Ectodermal cell (in vitro differentiated cells): ENCODE results near the gene MYH9.

Experiments used
- H3K27ac ChIP-seq: 2 replicates; pipeline ENCODE4 v1.7.0; 2013; ENCODE audit warnings: mild to moderate bottlenecking, low read depth, low read length; ENCODE audit not compliant: insufficient read depth, poor library complexity, severe bottlenecking
- H3K27me3 ChIP-seq: 2 replicates; pipeline ENCODE4 v1.7.0; 2013; ENCODE audit warnings: mild to moderate bottlenecking, low read length; ENCODE audit not compliant: insufficient read depth, control insufficient read depth, poor library complexity, severe bottlenecking
- H3K36me3 ChIP-seq: one replicate; pipeline ENCODE4 v1.7.0; 2013; ENCODE audit warnings: low read length; ENCODE audit not compliant: control insufficient read depth, insufficient read depth
- H3K4me1 ChIP-seq: one replicate; pipeline ENCODE4 v1.7.0; 2013; ENCODE audit warnings: low read length; ENCODE audit not compliant: control insufficient read depth, insufficient read depth
- H3K4me3 ChIP-seq: 2 replicates; pipeline ENCODE4 v1.7.0; 2013; ENCODE audit warnings: low read depth, low read length, control low read depth; ENCODE audit not compliant: insufficient read depth
- H3K9me3 ChIP-seq: 2 replicates; pipeline ENCODE4 v1.7.0; 2013; ENCODE audit warnings: mild to moderate bottlenecking, low read length, moderate library complexity; ENCODE audit not compliant: control insufficient read depth
- WGBS, 2 experiments: methylation state at CpG; one replicate each; pipeline ENCODE4 v1.1.7; 2013; ENCODE audit warnings: missing lambda C conversion rate in 2 of 2; 5-methylcytosine and 5-hydroxymethylcytosine counted together

The MYH9 gene

DNA sequence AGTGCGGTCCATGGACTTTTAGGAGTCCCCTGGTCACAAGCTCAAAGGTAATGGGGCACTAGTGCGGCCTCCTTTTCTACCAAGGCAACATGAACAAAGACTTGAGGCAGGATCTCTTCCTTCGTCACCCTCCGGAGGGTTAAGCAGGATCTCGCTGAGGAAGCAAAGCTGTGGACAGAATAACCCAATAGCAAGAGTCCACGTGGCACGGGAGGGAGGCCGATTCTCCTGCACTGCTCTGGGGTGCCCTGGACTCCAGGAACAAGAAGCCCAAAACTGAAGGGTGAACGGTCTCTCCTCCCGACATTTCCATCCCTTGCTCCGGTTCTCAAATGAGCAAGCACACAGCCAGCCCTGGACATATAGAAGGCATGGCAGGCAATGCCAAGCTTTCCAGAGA, 20.7 kb downstream of the MYH9 start:
- 92 to 93% methylated on average over 11 of the region's 11 CpGs for WGBS, 2 experiments
- no peaks in the 10 kb centered on the region for H3K9me3 ChIP-seq
- no peaks in the 10 kb centered on the region for H3K27me3 ChIP-seq
- no peaks in the 10 kb centered on the region for H3K36me3 ChIP-seq
- H3K4me3 ChIP-seq, result no peak overlapping the region
- no peak overlapping the region for H3K27ac ChIP-seq
- peaks cover 77% of the 10 kb centered on the region for H3K4me1 ChIP-seq

DNA sequence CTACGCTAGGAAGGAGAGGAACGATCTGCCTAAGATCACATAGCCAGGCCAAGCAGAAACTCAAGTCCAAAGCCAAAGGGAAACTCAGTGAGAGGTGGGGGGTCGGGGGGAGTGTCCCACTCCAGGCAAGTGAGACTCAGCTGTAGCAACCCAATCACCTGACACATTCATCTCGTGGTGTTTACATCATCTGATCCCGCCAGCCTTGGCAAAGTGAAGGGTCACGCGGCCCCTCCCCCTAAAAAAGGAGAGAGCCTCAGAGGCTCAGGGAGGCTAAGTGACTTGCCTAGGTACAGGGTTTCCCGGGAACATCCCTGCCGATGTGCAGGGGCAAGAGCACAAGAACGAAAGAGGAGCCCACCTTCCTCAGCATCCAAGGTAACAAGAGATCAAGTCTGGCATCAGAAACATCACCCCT, 21.5 kb downstream of the MYH9 start:
- Histone ChIP-seq H3K4me3 (no peak overlapping the region), H3K4me1 (peaks cover 83% of the 10 kb centered on the region)
- 75 to 76% methylated on average over 10 of the region's 10 CpGs for WGBS, 2 experiments

DNA sequence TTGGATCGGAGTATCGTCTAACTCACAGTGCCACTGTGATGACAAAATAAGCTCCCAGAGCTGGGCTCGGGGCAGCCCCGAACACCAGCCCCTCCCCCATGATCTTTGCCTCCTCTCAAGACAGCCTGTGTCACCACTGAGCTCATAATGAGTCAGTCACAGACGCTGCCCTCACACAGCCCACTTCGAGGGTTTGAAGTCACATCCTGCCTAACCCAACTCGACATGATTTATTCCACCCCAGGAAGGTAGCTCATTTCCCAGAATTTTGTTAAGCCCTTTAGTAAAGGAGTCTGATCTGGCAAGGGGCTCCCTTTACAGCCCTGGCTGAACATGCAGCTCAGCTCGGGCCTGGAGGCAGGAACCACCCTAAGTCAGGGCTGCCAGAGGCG, 22.8 kb downstream of the MYH9 start:
- 71 to 73% methylated on average over 8 to 9 of the region's 9 CpGs for WGBS, 2 experiments
- Histone ChIP-seq H3K9me3 (no peaks in the 10 kb centered on the region), H3K27ac (no peak overlapping the region), H3K27me3 (no peaks in the 10 kb centered on the region), H3K4me3 (no peak overlapping the region), H3K4me1 (peaks cover 80% of the 10 kb centered on the region), H3K36me3 (no peaks in the 10 kb centered on the region)

More for the DNA sequence above, 21.5 kb downstream of the MYH9 start:
- no peak overlapping the region for H3K27ac ChIP-seq
- no peaks in the 10 kb centered on the region for H3K27me3 ChIP-seq
- H3K9me3 ChIP-seq, result no peaks in the 10 kb centered on the region
- H3K36me3 ChIP-seq, result no peaks in the 10 kb centered on the region

DNA sequence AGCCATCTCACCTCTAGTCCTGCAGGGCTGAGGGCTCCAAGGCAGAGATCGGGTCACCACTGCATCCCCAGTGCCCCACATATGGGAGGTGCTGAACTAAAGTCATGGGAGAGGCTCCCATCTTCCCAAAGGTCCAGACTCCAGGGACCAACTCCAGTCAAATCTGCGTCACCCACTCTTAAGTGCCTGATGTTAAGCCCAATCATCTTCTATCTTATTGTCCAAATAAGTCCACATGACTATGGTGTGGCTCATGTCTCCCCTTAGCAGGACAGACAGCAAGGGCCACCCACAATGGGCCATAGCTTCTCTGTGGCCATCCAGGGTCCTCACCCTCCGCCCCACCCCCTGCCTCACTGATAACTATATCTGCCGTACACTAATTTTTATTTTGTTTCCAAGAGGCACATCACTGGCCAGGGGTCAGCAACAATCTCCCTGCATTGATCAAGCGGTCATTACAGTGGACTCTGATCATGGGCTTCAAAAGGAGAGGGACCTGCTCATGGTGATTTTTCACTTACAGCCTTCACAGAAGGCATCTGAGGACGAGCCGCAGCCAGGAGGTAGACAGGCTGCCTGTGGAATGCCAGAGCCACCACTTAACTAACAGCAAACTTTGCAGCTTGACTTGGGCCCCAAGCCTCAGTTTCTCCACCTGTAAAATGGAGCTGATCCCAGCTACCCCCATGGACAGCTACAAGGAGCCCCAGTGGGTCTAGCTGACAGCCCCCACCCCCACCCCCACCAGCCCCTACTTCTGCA, 23.3 kb downstream of the MYH9 start:
- Histone ChIP-seq H3K27me3 (no peaks in the 10 kb centered on the region), H3K4me3 (no peak overlapping the region), H3K27ac (no peak overlapping the region), H3K9me3 (no peaks in the 10 kb centered on the region), H3K36me3 (no peaks in the 10 kb centered on the region), H3K4me1 (peaks cover 74% of the 10 kb centered on the region)
- WGBS, 2 experiments, result 91 to 92% methylated on average over 7 of the region's 7 CpGs

DNA sequence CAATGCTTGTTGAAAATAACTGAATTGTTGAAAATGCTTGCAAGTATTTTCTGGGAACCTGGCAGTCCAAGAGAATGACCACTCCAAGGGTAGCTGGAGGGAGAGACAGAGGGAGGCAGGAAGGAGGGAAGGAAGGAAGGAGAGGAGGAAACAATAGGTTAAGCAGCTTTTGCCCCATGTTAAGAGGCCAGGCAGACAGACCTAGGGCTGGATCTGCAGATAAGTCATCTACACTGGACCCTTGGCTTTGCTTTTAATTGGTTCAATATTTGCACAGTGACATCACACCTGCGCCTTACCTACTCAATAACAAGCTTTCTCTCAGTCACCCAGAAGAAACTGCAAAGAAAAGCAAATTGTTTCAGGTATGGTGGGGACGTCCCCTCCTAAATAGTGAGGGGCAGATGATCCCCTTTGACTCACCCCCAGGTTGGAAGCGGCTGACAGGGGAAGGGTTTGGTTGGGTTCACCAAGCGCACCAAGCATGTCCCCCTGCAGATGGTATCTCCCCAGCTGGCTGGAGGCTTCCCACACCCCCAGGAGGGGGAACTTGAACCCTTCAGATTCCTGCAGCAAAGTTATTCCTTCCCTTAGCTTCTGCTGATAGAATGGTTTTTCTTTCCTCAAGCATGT, 24.3 kb downstream of the MYH9 start:
- Histone ChIP-seq H3K9me3 (no peaks in the 10 kb centered on the region), H3K27me3 (no peaks in the 10 kb centered on the region), H3K4me3 (no peak overlapping the region), H3K4me1 (peaks cover 73% of the 10 kb centered on the region), H3K36me3 (no peaks in the 10 kb centered on the region), H3K27ac (no peak overlapping the region)
- WGBS, 2 experiments, result 86 to 97% methylated on average over 4 of the region's 4 CpGs

DNA sequence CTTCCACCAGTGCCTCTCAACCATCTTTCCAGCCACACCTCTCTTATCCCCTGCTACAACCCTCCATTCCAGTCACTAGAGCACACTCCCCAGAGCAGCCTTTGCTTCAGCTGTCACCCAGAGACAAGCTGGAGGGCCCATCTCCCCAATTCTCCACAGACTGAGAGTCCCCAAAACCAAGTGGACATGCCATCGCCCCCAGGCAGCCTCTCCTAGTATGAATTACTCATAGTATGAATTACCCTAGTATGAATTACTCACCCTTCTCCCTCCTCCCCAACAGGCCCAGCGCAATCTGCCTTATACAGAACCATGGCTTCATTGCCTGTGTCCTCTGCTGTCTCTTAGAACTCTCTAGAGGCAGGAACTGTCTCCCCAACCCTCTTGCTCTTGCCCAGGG, 24.8 kb downstream of the MYH9 start:
- H3K36me3 ChIP-seq, result no peaks in the 10 kb centered on the region

DNA sequence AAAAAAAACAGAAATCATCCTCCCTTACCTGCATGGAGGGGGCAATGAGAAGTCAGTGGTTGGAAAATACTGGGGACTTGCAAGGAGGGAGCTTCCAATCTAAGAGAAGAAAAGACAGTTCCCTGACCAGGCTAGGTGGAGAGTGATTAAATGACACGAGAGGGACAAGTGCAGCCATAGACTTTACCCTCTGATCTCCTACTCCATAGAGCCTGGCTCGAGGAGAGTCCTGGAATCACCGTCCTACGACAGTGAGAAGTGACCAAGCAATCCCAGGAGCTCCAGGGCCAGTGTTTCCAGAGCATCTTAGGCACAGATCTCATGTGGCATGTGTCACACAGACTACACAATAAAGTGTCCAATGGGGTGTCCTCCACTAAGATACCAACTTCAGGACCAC, 25.7 kb downstream of the MYH9 start:
- H3K27me3 ChIP-seq, result no peaks in the 10 kb centered on the region
- WGBS, 2 experiments, result 93 to 95% methylated on average over 4 of the region's 4 CpGs
- no peaks in the 10 kb centered on the region for H3K36me3 ChIP-seq
- peak overlapping the region; percentile 16 for H3K27ac ChIP-seq
- peaks cover 59% of the 10 kb centered on the region for H3K4me1 ChIP-seq
- H3K4me3 ChIP-seq, result no peak overlapping the region
- no peaks in the 10 kb centered on the region for H3K9me3 ChIP-seq

More for the DNA sequence above, 24.8 kb downstream of the MYH9 start:
- H3K27ac ChIP-seq, result peak overlapping the region; percentile 16
- H3K4me1 ChIP-seq, result peaks cover 67% of the 10 kb centered on the region
- H3K9me3 ChIP-seq, result no peaks in the 10 kb centered on the region
- H3K27me3 ChIP-seq, result no peaks in the 10 kb centered on the region
- H3K4me3 ChIP-seq, result no peak overlapping the region
- WGBS, 2 experiments, result 94 to 95% methylated on average over 1 to 2 of the region's 2 CpGs

DNA sequence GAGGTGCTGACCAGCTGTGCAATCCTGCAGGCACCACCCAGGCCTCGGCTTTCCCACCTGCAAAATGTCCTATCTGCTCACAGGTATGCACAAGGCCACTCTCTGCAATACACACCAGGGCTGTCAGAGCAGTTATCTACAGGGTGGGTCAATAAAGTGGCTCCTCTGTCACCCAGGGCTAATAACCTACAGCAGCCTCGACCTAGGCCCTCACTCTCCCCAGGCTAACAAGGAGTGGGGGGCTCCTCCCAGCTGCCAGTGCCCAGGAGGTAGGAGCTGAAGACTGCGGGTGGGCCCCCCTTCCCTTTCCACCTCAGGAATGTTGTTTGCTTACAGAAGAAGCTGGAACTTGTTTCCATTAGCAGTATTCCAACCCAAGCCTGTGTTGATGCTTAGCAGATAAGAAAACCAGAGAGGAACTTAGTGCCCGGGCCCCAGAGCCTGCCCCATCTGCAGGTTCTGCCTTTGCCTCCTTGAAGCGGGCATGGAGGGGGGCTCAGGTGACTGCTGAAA, 26.8 kb downstream of the MYH9 start:
- Histone ChIP-seq H3K9me3 (no peaks in the 10 kb centered on the region), H3K4me1 (peaks cover 49% of the 10 kb centered on the region), H3K36me3 (no peaks in the 10 kb centered on the region), H3K4me3 (no peak overlapping the region), H3K27ac (peak overlapping the region; percentile 26), H3K27me3 (no peaks in the 10 kb centered on the region)
- WGBS, 2 experiments, result 65 to 72% methylated on average over 5 of the region's 5 CpGs

DNA sequence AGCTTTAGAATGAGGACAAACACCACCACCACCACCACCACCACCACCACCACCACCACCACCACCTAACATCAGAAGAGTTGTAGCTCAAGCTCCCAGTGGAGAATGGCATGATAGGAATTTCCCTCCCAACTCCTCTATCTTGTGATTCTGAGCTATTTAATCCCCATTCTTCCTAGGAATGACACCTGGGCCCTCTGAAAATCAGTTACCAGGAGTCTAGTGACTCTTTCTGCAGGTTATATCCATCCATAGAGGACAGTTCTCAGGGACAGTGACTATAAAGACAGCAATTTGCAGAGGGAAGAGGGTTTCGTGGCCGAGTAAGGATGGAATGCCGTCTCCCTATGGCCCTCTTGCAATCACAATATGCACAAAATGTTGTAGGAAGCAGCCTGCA, 27.8 kb downstream of the MYH9 start:
- H3K4me1 ChIP-seq, result peaks cover 45% of the 10 kb centered on the region
- H3K27ac ChIP-seq, result no peak overlapping the region
- 73 to 82% methylated on average over 3 of the region's 3 CpGs for WGBS, 2 experiments
- no peak overlapping the region for H3K4me3 ChIP-seq
- H3K27me3 ChIP-seq, result no peaks in the 10 kb centered on the region
- no peaks in the 10 kb centered on the region for H3K9me3 ChIP-seq
- no peaks in the 10 kb centered on the region for H3K36me3 ChIP-seq

DNA sequence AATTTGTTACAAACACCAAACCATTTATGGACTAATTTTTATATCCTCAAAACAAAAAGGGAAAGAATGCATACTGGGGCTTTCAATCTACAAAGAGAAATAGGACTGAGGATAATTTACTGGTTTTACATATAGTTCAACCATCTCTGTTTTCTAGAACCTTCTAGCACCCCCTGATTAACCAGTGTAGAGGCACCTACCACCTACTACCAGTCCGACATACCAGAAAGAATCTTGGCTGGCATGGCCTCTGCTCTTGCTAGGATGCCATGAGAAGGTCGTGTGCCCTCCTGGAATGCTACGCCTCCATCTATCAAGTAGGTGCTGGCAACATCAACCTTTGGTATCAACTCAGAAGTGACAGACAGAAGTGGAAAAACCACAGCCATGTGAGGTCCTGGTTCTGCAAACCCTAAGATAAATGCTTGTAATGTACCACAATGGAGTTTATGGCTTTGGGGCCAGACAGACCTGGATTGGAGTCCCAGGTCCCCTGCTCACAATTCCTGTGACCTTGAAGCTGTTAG, 28.2 kb downstream of the MYH9 start:
- Histone ChIP-seq H3K36me3 (no peaks in the 10 kb centered on the region), H3K9me3 (no peaks in the 10 kb centered on the region), H3K4me3 (no peak overlapping the region), H3K27ac (no peak overlapping the region), H3K27me3 (no peaks in the 10 kb centered on the region), H3K4me1 (peaks cover 41% of the 10 kb centered on the region)
- 93 to 95% methylated on average over 3 of the region's 3 CpGs for WGBS, 2 experiments
